ENCODE data around the gene PCDH9. TPM values are rescaled to one million over a fixed set of nuclear protein-coding genes. Genes with fewer than 3 reads are reported as not detected.

PCDH9 gene
- total RNA-seq, 1 donor from 2014 or later = 0.75 TPM

- H3K36me3 ChIP-seq (ENCODE audit: control insufficient read depth, insufficient read depth, low read length) = no peaks in the 10 kb centered on the region
- H3K4me3 ChIP-seq (ENCODE audit: low read depth, low read length) = no peak overlapping the region
- no peak for TF ChIP-seq CTCF (IDR thresholded peaks at IDR 0.05; ENCODE audit: insufficient read depth, low read length, poor library complexity, severe bottlenecking)
- H3K27me3 ChIP-seq (ENCODE audit: control insufficient read depth, insufficient read depth, low read length) = no peaks in the 10 kb centered on the region
- DNase-seq (ENCODE audit: low read depth) = no peak
These were observed 385.2 kb downstream of the PCDH9 start for GRCh38 chr13:66844933-66845332.

GRCh38 chr13:66842766-66843165 is 387.4 kb downstream of the PCDH9 start:
- Histone ChIP-seq H3K27me3 (ENCODE audit: control insufficient read depth, insufficient read depth, low read length) (no peaks in the 10 kb centered on the region), H3K36me3 (ENCODE audit: control insufficient read depth, insufficient read depth, low read length) (no peaks in the 10 kb centered on the region), H3K4me3 (ENCODE audit: low read depth, low read length) (no peak overlapping the region)
- no peak for DNase-seq (ENCODE audit: low read depth)
- no peak for TF ChIP-seq CTCF (IDR thresholded peaks at IDR 0.05; ENCODE audit: insufficient read depth, low read length, poor library complexity, severe bottlenecking)

GRCh38 chr13:66840621-66841020 is 389.5 kb downstream of the PCDH9 start:
- H3K4me3 ChIP-seq (ENCODE audit: low read depth, low read length) = no peak overlapping the region
- no peak for TF ChIP-seq CTCF (IDR thresholded peaks at IDR 0.05; ENCODE audit: insufficient read depth, low read length, poor library complexity, severe bottlenecking)
- no peaks in the 10 kb centered on the region for H3K27me3 ChIP-seq (ENCODE audit: control insufficient read depth, insufficient read depth, low read length)
- no peaks in the 10 kb centered on the region for H3K36me3 ChIP-seq (ENCODE audit: control insufficient read depth, insufficient read depth, low read length)
- DNase-seq (ENCODE audit: low read depth) = no peak

- TF ChIP-seq CTCF (IDR thresholded peaks at IDR 0.05; ENCODE audit: insufficient read depth, low read length, poor library complexity, severe bottlenecking) = no peak
- no peaks in the 10 kb centered on the region for H3K36me3 ChIP-seq (ENCODE audit: control insufficient read depth, insufficient read depth, low read length)
- H3K4me3 ChIP-seq (ENCODE audit: low read depth, low read length) = no peak overlapping the region
- no peaks in the 10 kb centered on the region for H3K27me3 ChIP-seq (ENCODE audit: control insufficient read depth, insufficient read depth, low read length)
- no peak for DNase-seq (ENCODE audit: low read depth)
These were observed 392.9 kb downstream of the PCDH9 start for GRCh38 chr13:66837246-66837645.

GRCh38 chr13:66835040-66835628 is 395.0 kb downstream of the PCDH9 start:
- no peak overlapping the region for H3K4me3 ChIP-seq (ENCODE audit: low read depth, low read length)
- peak; percentile 1 for DNase-seq (ENCODE audit: low read depth)
- no peak for TF ChIP-seq CTCF (IDR thresholded peaks at IDR 0.05; ENCODE audit: insufficient read depth, low read length, poor library complexity, severe bottlenecking)
- no peaks in the 10 kb centered on the region for H3K27me3 ChIP-seq (ENCODE audit: control insufficient read depth, insufficient read depth, low read length)
- H3K36me3 ChIP-seq (ENCODE audit: control insufficient read depth, insufficient read depth, low read length) = no peaks in the 10 kb centered on the region

All from kidney epithelial cell (primary cell).